Pancreas (tissue), 10 donors: ENCODE results near the gene NPRL2. TPM values are rescaled to one million over a fixed set of nuclear protein-coding genes. Genes with fewer than 3 reads are reported as not detected.

Experiments used
- ATAC-seq, 4 donors: fragments of 200-7000 bp; cut with Tn5 transposase; one replicate each; pipeline versions ENCODE4 v1.8.0 to v1.9.1; 2020; ENCODE audit warnings: mild to moderate bottlenecking in 4 of 4, moderate library complexity in 4 of 4
- DNase-seq, 6 donors: peaks; one replicate each; pipeline ENCODE4 v3.0.0-alpha.2; 2020
- FAIRE-seq: peaks from 2 replicates; lab custom pipeline; 2012; peaks lifted over from hg19 to GRCh38; lab: Jason Lieb, UNC
- H3K27ac ChIP-seq, 4 donors: fragments of 200-600 bp; sonication (generic); 1 replicate in 3 of 4; 2 replicates in 1 of 4; pipeline versions ENCODE4 v1.5.0 to v1.8.0; 2020
- H3K27me3 ChIP-seq, 4 donors: fragments of 200-600 bp; one replicate each; pipeline ENCODE4 v1.8.0; 2021
- H3K36me3 ChIP-seq, 3 donors: fragments of 200-600 bp; sonication (generic) in 1 of 3; one replicate each; pipeline versions ENCODE4 v1.5.0 to v1.8.0; 2020 to 2021
- H3K4me1 ChIP-seq, 3 donors: fragments of 200-600 bp; one replicate each; pipeline ENCODE4 v1.8.0; 2021
- H3K4me3 ChIP-seq, 4 donors: fragments of 200-600 bp; sonication (generic) in 2 of 4; one replicate each; pipeline versions ENCODE4 v1.5.0 to v1.8.0; 2020 to 2021
- H3K9me3 ChIP-seq, 4 donors: fragments of 200-600 bp; one replicate each; pipeline ENCODE4 v1.8.0; 2021
- WGBS, 2 donors: extraction: QIAGEN DNeasy Blood & Tissue Kit; methylation state at CpG; one replicate each; pipeline ENCODE4 v1.1.7; 2013; 5-methylcytosine and 5-hydroxymethylcytosine counted together
- intact Hi-C, 3 donors: fragments of 100-400 bp; cut with DNase I; formaldehyde crosslinking; loops; one replicate each; pipeline versions ENCODE4 v1.11.1 to v1.14.2; 2022
- polyA plus RNA-seq, 2 donors: library from polyadenylated mRNA; stranded (reverse); fragments of 200-250 nt; gene quantifications; one replicate each; pipeline ENCODE4 v1.2.3, GENCODE V29; 2013
- total RNA-seq, 6 donors: library from RNA; stranded (reverse); fragmentation: NEBNext Ultra II Directional in 4 of 6; extraction: Animal tissue kit (Norgen Biotek cat#: 25700) in 4 of 6; gene quantifications; one replicate each; pipeline versions ENCODE4 v1.2.1 to v1.2.4, GENCODE V29; 2021 to 2023
- TF ChIP-seq, protein P1 (sequence below), 4 donors: fragments of 200-600 bp; sonication (generic) in 3 of 4; IDR thresholded peaks; one replicate each; pipeline versions ENCODE4 v1.5.0 to v1.8.0; 2021; ENCODE audit warnings: antibody characterized with exemption in 4 of 4
- donor health status: healthy with polysubstance abuse.
- donor health status: DM: no; HTN: no; CAD: no; lungs with moderate emphysema.
- donor health status: DM: no; HTN: no; CAD: no.
- donor health status: control.
- donor health status: control.
- donor health status: Bipolar disorder and iron deficiency.
- donor health status: DM: yes; HTN: yes; CAD: no.
- donor health status: DM: no; HTN: no; CAD: no.
- donor health status: DM: no; HTN: no; CAD: no.
- donor health status: DM: yes; HTN: yes; CAD: no.

The NPRL2 gene
- total and polyA plus RNA-seq, 8 donors = 17.1 to 41.8 (median 20.3) TPM

DNA sequence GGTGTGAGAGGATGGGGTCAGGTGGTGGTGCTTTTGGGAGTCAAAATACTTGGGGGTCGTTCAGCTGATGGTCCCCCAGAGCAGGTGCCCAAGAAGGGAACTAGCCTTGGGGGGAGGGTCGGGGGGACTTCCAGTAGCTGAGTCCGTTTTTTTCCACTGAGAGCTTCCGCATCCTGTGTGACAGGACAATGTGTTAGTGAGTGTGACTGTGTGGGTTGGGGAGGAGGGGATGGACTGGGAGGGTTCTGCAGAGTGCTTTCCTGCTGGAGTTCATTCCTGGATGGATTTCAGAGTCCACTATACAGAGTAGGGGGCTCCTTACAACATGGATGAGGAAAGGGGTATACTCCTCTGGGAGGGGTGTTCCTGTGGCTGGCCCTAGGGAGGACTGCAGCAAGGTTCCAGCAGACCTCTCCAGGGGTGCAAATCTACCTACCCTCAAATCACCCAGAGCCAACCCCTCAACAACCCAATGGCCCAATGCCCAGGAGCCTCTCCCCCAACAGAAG is 27.4 kb downstream of the NPRL2 start:
- DNase-seq = peak in 1 of 6 donors; percentile 25
- intact Hi-C loops = loop anchor here in 1 of 3 donors (10.0 kb wide), 1 partner anchor 68 kb away; no protein-coding TSS in a partner anchor
- H3K9me3 ChIP-seq = no peaks in the 10 kb centered on the region
- FAIRE-seq = no peak
- H3K4me1 ChIP-seq = peaks cover 13 to 29% (median 22%) of the 10 kb centered on the region in 3 donors
- TF ChIP-seq, protein P1, sequence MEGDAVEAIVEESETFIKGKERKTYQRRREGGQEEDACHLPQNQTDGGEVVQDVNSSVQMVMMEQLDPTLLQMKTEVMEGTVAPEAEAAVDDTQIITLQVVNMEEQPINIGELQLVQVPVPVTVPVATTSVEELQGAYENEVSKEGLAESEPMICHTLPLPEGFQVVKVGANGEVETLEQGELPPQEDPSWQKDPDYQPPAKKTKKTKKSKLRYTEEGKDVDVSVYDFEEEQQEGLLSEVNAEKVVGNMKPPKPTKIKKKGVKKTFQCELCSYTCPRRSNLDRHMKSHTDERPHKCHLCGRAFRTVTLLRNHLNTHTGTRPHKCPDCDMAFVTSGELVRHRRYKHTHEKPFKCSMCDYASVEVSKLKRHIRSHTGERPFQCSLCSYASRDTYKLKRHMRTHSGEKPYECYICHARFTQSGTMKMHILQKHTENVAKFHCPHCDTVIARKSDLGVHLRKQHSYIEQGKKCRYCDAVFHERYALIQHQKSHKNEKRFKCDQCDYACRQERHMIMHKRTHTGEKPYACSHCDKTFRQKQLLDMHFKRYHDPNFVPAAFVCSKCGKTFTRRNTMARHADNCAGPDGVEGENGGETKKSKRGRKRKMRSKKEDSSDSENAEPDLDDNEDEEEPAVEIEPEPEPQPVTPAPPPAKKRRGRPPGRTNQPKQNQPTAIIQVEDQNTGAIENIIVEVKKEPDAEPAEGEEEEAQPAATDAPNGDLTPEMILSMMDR (IDR thresholded peaks at IDR 0.05) = no peak
- 43 to 46% methylated on average over 4 of the region's 4 CpGs for WGBS, 2 donors
- H3K27me3 ChIP-seq = no peaks in the 10 kb centered on the region
- H3K27ac ChIP-seq = peak overlapping the region in 3 of 4 donors; percentile 88 to 96 (median 95)
- peaks cover 0 to 8% (median 0%) of the 10 kb centered on the region in 3 donors for H3K36me3 ChIP-seq
- no peak for ATAC-seq
- H3K4me3 ChIP-seq = no peak overlapping the region

DNA sequence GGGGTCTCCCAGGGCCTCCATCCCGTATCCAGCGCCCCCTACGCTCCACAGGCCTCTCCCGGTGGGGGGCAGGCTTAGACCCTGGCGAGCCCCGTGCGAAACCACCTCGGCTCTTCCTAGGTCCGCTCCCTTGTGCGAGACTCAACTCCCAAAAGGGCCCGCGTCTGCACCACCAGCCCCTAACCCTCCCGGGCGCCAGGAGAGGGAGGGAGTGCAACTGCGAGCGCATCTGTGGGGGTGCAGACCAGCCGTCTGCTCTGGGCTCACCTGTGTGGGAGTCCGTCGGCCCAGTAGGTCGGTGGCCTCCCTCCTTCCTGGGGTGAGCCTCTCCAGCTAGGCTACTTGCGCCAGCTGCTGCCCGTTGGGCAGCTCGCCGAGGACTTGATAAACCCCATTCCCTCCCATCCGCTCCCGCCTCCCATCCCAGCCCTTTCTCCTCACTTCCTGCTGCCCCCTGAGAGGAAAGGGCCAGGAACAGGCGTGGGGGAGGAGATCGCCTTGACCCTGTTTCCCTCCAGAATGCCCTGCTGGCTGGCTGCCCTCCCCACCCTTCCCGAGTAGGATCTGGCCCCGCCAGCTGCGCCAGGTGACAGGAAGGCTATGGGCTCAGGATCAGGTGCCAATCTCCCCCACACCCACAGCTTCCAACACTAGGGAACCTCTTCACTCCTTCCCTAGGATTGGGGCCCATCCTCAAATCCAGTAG is 28.0 kb downstream of the NPRL2 start, which contains the start of gene HYAL2:
Gene HYAL2 (minus strand): TSS at position 360 of the 706 bp plus-strand sequence. CDS start 2,256 bp downstream, outside the sequence.
- Histone ChIP-seq H3K27me3 (no peaks in the 10 kb centered on the region), H3K36me3 (peaks cover 0 to 8% (median 0%) of the 10 kb centered on the region in 3 donors), H3K4me1 (peaks cover 13 to 29% (median 22%) of the 10 kb centered on the region in 3 donors), H3K27ac (peak within 1 kb of the TSS; percentile 88 to 98 (median 96)), H3K9me3 (no peaks in the 10 kb centered on the region), H3K4me3 (peak within 1 kb of the TSS; percentile 51 to 94 (median 81))
- intact Hi-C loops = loop anchor here in 1 of 3 donors (10.0 kb wide), 1 partner anchor 68 kb away; no protein-coding TSS in a partner anchor
- no peak for FAIRE-seq
- DNase-seq = peak in 4 of 6 donors; percentile 50 to 79 (median 60)
- no peak for ATAC-seq
- 31 to 37% methylated on average over 28 to 31 of the region's 31 CpGs for WGBS, 2 donors
- TF ChIP-seq, protein P1 (IDR thresholded peaks at IDR 0.05) = no peak

DNA sequence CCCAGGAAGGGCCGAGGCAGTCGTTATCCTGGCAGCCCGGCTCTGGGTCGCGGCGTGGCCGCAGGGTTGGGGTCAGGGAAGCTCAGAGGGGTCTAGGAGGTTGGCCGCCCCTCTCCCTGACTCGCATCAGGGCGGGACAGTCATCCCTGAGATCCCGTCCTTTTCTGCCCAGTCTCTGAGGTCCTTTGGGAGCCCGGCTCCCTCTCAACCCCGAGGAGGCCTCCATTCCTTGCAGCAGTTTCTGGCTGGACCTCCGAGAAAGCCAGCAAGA is 28.5 kb downstream of the NPRL2 start:
- no peak for ATAC-seq
- TF ChIP-seq, protein P1 (IDR thresholded peaks at IDR 0.05) = no peak
- no peak for FAIRE-seq
- intact Hi-C loops = loop anchor here in 1 of 3 donors (10.0 kb wide), 1 partner anchor 67 kb away; no protein-coding TSS in a partner anchor
- Histone ChIP-seq H3K9me3 (no peaks in the 10 kb centered on the region), H3K4me3 (peak overlapping the region in 3 of 4 donors; percentile 4 to 94 (median 83)), H3K27me3 (no peaks in the 10 kb centered on the region), H3K36me3 (peaks cover 0 to 8% (median 0%) of the 10 kb centered on the region in 3 donors), H3K4me1 (peaks cover 9 to 25% (median 22%) of the 10 kb centered on the region in 3 donors), H3K27ac (peak overlapping the region; percentile 88 to 98 (median 96))
- DNase-seq = no peak
- 33 to 40% methylated on average over 14 of the region's 14 CpGs for WGBS, 2 donors

DNA sequence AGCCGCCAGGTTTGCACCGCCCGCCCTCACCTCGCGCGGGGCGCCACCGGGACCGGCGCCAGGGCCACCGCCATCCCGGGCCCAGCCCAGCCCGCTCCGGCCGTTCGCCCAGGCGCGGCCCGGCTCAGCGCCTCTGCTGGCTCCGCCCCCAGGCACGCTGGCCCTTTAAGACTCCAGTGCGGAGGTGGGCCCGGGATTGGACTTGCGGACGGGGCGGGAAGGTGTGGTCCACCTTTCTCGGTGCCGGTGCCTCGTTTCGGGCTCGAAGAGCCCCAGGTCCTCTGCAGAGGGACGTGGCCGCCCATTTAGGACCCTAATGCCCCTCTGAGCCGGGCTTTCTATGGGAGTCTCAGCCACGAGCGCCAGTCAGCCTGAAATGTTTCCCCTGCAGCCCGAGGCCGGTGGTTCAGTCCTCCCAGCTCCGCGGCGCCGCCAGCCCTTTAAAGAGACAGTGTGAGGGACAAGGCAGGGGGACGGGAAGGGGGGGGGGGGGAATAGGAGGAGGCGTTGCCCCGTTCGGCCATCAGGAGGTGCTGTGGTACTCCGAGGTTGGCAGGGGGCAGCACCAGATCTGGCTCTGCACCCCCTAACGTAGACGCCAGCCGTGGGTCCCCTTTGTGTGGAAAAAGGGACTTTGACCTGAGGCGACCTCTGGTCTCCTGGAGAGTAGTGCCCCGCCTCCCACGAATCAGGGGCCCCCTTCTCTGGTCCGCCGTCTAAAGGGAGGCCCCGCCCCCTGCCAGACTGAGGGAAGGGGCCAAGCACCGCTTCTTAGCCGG is 29.1 kb downstream of the NPRL2 start:
- H3K27ac ChIP-seq = peak overlapping the region; percentile 88 to 98 (median 96)
- peaks cover 5 to 22% (median 21%) of the 10 kb centered on the region in 3 donors for H3K4me1 ChIP-seq
- 3% methylated on average over 37 to 59 of the region's 59 CpGs for WGBS, 2 donors
- peaks cover 0 to 8% (median 0%) of the 10 kb centered on the region in 3 donors for H3K36me3 ChIP-seq
- no peaks in the 10 kb centered on the region for H3K9me3 ChIP-seq
- no peaks in the 10 kb centered on the region for H3K27me3 ChIP-seq
- H3K4me3 ChIP-seq = peak overlapping the region; percentile 51 to 94 (median 81)
- intact Hi-C loops = loop anchor here in 1 of 3 donors (10.0 kb wide), 1 partner anchor 67 kb away; no protein-coding TSS in a partner anchor
- TF ChIP-seq, protein P1 (IDR thresholded peaks at IDR 0.05) = peak in 3 of 4 donors; percentile 15 to 24 (median 21)
- peak; percentile 88 to 91 (median 89) for ATAC-seq
- FAIRE-seq = no peak
- peak; percentile 87 to 95 (median 92) for DNase-seq
